Measurements from ENCODE around the gene HLA-B.

The HLA-B gene

DNA sequence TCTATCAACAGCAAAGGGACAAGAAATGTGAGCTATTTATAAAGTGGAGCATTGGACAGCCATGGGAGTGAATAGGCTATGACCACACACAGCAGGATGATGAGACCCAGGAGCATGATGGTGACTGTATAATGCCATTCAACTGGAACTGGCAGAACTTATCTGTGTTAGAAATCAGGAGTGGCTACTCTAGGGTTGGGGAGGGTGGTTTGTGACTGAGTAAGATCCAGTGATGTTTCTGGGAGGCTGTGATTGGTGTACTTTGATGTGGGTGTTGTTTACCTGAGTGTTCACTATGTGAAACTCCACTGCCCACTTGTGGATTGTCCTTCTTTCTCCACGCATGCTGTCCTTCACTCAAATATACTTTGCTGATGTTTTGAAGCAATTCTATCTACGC lies 11.5 kb upstream of the HLA-B start:
- H3K4me3 ChIP-seq (ENCODE audit: control insufficient read depth, low read depth, low read length): no peak overlapping the region
- no peak for DNase-seq (ENCODE audit: low read depth)
- TF ChIP-seq, protein P1, sequence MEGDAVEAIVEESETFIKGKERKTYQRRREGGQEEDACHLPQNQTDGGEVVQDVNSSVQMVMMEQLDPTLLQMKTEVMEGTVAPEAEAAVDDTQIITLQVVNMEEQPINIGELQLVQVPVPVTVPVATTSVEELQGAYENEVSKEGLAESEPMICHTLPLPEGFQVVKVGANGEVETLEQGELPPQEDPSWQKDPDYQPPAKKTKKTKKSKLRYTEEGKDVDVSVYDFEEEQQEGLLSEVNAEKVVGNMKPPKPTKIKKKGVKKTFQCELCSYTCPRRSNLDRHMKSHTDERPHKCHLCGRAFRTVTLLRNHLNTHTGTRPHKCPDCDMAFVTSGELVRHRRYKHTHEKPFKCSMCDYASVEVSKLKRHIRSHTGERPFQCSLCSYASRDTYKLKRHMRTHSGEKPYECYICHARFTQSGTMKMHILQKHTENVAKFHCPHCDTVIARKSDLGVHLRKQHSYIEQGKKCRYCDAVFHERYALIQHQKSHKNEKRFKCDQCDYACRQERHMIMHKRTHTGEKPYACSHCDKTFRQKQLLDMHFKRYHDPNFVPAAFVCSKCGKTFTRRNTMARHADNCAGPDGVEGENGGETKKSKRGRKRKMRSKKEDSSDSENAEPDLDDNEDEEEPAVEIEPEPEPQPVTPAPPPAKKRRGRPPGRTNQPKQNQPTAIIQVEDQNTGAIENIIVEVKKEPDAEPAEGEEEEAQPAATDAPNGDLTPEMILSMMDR (conservative IDR thresholded peaks at IDR 0.05; ENCODE audit: control insufficient read depth, insufficient read depth, low read depth, low read length): no peak

- H3K4me3 ChIP-seq (ENCODE audit: control insufficient read depth, low read depth, low read length): no peak overlapping the region
- TF ChIP-seq, protein P1 (conservative IDR thresholded peaks at IDR 0.05; ENCODE audit: control insufficient read depth, insufficient read depth, low read depth, low read length): peak; percentile 96
- DNase-seq (ENCODE audit: low read depth): peak; percentile 87
Measured at GRCh38 chr6:31366693-31367470, 9.9 kb upstream of the HLA-B start.

DNA sequence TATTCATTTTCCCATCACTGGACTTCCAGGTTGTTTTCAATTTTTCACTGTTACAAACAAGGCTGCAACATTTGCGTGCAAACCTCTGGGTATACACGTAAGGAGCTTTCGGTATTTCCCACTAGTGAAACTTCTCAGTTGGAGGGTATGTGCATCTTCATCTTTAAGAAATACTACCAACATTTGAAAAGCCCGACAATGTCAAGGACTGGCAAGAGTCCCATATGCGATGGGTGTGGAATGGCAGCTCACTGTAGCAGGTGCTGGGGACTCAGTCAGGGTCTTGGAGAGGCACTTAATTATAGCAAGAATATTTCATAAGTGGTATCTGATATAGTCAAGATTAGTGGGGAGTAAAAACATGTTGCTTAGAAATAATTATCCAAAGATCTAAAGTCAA lies 8.9 kb upstream of the HLA-B start:
- H3K4me3 ChIP-seq (ENCODE audit: control insufficient read depth, low read depth, low read length): no peak overlapping the region
- DNase-seq (ENCODE audit: low read depth): no peak
- TF ChIP-seq, protein P1 (conservative IDR thresholded peaks at IDR 0.05; ENCODE audit: control insufficient read depth, insufficient read depth, low read depth, low read length): no peak

DNA sequence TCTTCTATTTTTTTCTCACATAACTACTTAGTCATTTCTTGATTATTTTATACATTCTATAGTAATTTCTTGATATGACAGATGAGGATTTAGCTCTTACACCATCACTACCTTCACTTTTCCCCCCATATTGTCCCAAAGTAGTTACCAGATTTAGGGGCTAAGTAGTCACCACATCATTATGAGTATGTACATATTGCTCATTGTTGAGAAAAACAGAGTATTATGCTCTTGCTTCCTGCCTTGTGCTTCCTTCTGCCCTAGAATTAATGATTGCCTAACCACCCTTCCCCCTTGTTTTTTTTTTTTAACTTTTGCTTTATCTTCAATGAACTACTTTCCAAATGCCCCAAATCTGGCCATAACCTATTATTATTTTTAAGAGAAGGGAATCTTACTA lies 6.8 kb upstream of the HLA-B start:
- no peak for DNase-seq (ENCODE audit: low read depth)
- H3K4me3 ChIP-seq (ENCODE audit: control insufficient read depth, low read depth, low read length): no peak overlapping the region
- TF ChIP-seq, protein P1 (conservative IDR thresholded peaks at IDR 0.05; ENCODE audit: control insufficient read depth, insufficient read depth, low read depth, low read length): no peak

GRCh38 chr6:31362751-31363150 lies 5.8 kb upstream of the HLA-B start:
- H3K4me3 ChIP-seq (ENCODE audit: control insufficient read depth, low read depth, low read length): no peak overlapping the region
- no peak for DNase-seq (ENCODE audit: low read depth)
- TF ChIP-seq, protein P1 (conservative IDR thresholded peaks at IDR 0.05; ENCODE audit: control insufficient read depth, insufficient read depth, low read depth, low read length): no peak

DNA sequence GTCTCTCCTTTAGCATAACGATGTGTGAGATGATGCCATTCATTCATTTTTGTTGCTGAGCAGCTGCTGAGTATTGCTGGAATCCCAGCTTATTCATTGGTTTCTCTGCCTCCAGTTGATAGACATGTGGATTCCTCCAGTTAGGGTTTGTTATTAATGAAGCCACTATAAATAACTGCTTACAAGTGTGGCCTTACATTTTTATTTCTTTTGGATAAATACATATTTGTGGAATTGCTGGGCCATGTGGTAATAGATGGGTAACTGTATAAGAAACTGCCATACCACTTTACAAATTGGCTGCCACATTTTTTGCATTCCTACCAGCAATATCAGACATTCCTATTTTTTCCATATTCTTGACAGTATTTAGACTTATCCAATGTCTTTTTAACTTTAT lies 2.6 kb upstream of the HLA-B start:
- no peak overlapping the region for H3K4me3 ChIP-seq (ENCODE audit: control insufficient read depth, low read depth, low read length)
- DNase-seq (ENCODE audit: low read depth): no peak
- TF ChIP-seq, protein P1 (conservative IDR thresholded peaks at IDR 0.05; ENCODE audit: control insufficient read depth, insufficient read depth, low read depth, low read length): no peak
